Measurements from ENCODE around the gene CPA3. TPM values are rescaled to one million over a fixed set of nuclear protein-coding genes. Genes with fewer than 3 reads are reported as not detected.

Gene CPA3
- total RNA-seq, 1 experiment from 2014 or later, result not detected

DNA sequence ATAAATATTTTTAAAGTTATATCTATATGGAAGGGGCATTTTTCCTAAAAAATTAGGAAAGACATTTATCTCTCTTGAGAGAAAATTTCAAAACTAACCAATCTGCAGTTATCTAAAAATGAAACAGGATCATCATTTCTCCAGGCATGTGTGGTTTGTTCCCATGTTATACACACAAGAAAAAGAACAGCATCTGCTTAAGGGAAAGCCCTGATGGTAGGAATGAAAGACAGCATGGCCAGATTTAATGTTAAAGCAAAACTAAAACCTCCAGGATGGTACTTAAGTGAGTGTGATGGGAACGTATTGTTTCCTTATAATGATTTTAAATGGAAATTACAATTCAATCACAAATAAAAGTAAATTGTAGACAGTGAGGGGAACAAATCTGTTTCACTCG lies 80.0 kb downstream of the CPA3 start:
- Mint-ChIP-seq H3K9me3 (no peaks in the 10 kb centered on the region), H3K36me3 (no peaks in the 10 kb centered on the region), H3K27ac (no peak overlapping the region), H3K27me3 (ENCODE audit: low read depth) (no peaks in the 10 kb centered on the region; the same call in 1 of the 2 replicates), H3K4me3 (no peak overlapping the region), H3K4me1 (no peaks in the 10 kb centered on the region)
- DNase-seq (ENCODE audit: low spot score), result no peak
- ChIA-PET POLR2A (no interaction called here), CTCF (interaction anchor here (2.0 kb wide), 1 partner anchor 10 kb away, joined by 8 read pairs; no protein-coding TSS in a partner anchor)
- ATAC-seq, result no peak
- TF ChIP-seq ZNF232 (CRISPR knock-in tag; IDR thresholded peaks at IDR 0.05) (no peak), NR2C2 (CRISPR knock-in tag; IDR thresholded peaks at IDR 0.05) (no peak), HMGA2 (CRISPR knock-in tag; IDR thresholded peaks at IDR 0.05) (no peak)
- TF ChIP-seq, protein P1, sequence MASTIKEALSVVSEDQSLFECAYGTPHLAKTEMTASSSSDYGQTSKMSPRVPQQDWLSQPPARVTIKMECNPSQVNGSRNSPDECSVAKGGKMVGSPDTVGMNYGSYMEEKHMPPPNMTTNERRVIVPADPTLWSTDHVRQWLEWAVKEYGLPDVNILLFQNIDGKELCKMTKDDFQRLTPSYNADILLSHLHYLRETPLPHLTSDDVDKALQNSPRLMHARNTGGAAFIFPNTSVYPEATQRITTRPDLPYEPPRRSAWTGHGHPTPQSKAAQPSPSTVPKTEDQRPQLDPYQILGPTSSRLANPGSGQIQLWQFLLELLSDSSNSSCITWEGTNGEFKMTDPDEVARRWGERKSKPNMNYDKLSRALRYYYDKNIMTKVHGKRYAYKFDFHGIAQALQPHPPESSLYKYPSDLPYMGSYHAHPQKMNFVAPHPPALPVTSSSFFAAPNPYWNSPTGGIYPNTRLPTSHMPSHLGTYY (CRISPR knock-in tag; IDR thresholded peaks at IDR 0.05), result no peak
- TF ChIP-seq, protein P2, sequence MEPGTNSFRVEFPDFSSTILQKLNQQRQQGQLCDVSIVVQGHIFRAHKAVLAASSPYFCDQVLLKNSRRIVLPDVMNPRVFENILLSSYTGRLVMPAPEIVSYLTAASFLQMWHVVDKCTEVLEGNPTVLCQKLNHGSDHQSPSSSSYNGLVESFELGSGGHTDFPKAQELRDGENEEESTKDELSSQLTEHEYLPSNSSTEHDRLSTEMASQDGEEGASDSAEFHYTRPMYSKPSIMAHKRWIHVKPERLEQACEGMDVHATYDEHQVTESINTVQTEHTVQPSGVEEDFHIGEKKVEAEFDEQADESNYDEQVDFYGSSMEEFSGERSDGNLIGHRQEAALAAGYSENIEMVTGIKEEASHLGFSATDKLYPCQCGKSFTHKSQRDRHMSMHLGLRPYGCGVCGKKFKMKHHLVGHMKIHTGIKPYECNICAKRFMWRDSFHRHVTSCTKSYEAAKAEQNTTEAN (CRISPR knock-in tag; IDR thresholded peaks at IDR 0.05), result no peak

Other genes with a start within 250 kb of the CPA3 start
- gene AGTR1, start 167.4 kb upstream of the CPA3 start, total RNA-seq (2021), result 0.13 to 0.25 TPM in 2 of 3 replicates, not detected in the other
- 4.1 to 7.6 TPM (median 5.0 TPM) in 3 replicates for gene CPB1, start 37.5 kb upstream of the CPA3 start, total RNA-seq (2021)
- 34.8 to 43.1 TPM (median 41.7 TPM) in 3 replicates for gene GYG1, start 126.2 kb downstream of the CPA3 start, total RNA-seq (2021)
- gene HLTF, start 221.2 kb downstream of the CPA3 start, total RNA-seq (2021), result 62.4 to 84.0 TPM (median 73.8 TPM) in 3 replicates